NCI-H774 (cell line): ENCODE data around the gene ISOC1.

Experiments used
- DNase-seq: peaks from one replicate; lab custom pipeline; 2025; lab: John Stamatoyannopoulos, UW

ISOC1 gene

GRCh38 chr5:129094087-129094923 lies at the start of gene ISOC1:
ISOC1 (plus strand) TSS chr5:129094749; CDS start chr5:129094767, 18 bp downstream.
- DNase-seq = peak; percentile 93

GRCh38 chr5:129046151-129046550 lies 48.4 kb upstream of the ISOC1 start:
- DNase-seq = no peak

GRCh38 chr5:129048509-129048908 lies 46.0 kb upstream of the ISOC1 start:
- no peak for DNase-seq

GRCh38 chr5:129049126-129049799 lies 45.3 kb upstream of the ISOC1 start:
- DNase-seq = no peak

GRCh38 chr5:129051283-129051682 lies 43.3 kb upstream of the ISOC1 start:
- no peak for DNase-seq

- DNase-seq = no peak
Measured at GRCh38 chr5:129053438-129053837, 41.1 kb upstream of the ISOC1 start.

GRCh38 chr5:129057329-129057728 lies 37.2 kb upstream of the ISOC1 start:
- no peak for DNase-seq

GRCh38 chr5:129061849-129062248 lies 32.7 kb upstream of the ISOC1 start:
- no peak for DNase-seq

- no peak for DNase-seq
Measured at GRCh38 chr5:129063483-129064113, 31.0 kb upstream of the ISOC1 start.

GRCh38 chr5:129065721-129066120 lies 28.8 kb upstream of the ISOC1 start:
- DNase-seq = no peak

GRCh38 chr5:129067745-129068144 lies 26.8 kb upstream of the ISOC1 start:
- no peak for DNase-seq

GRCh38 chr5:129069292-129069691 lies 25.3 kb upstream of the ISOC1 start:
- DNase-seq = no peak

GRCh38 chr5:129073111-129073510 lies 21.4 kb upstream of the ISOC1 start:
- DNase-seq = no peak

GRCh38 chr5:129074903-129075302 lies 19.6 kb upstream of the ISOC1 start:
- DNase-seq = no peak

GRCh38 chr5:129077433-129078075 lies 17.0 kb upstream of the ISOC1 start:
- no peak for DNase-seq

- DNase-seq = no peak
Measured at GRCh38 chr5:129078247-129078646, 16.3 kb upstream of the ISOC1 start.

- DNase-seq = no peak
Measured at GRCh38 chr5:129078660-129079059, 15.9 kb upstream of the ISOC1 start.

GRCh38 chr5:129079496-129079895 lies 15.1 kb upstream of the ISOC1 start:
- no peak for DNase-seq

GRCh38 chr5:129080766-129081165 lies 13.8 kb upstream of the ISOC1 start:
- no peak for DNase-seq

GRCh38 chr5:129082225-129083136 lies 12.1 kb upstream of the ISOC1 start:
- no peak for DNase-seq
